AG10803 (cell line): Measurements from ENCODE around the gene ZNF526.
A peak's percentile ranks its signal among the peaks of the same experiment; 100 is the strongest.

Source experiments
- DNase-seq: peaks from one replicate; pipeline ENCODE4 v3.0.0; 2010; ENCODE audit warnings: low read depth
- H3K4me3 ChIP-seq: 2 replicates; pipeline ENCODE4 v1.5.1; 2011; ENCODE audit warnings: mild to moderate bottlenecking, low read length, control low read depth
- TF ChIP-seq, protein P1 (sequence below): conservative IDR thresholded peaks from 2 replicates; pipeline ENCODE4 v1.5.1; 2011; ENCODE audit warnings: mild to moderate bottlenecking, low read length, control low read depth, inconsistent platforms

Gene ZNF526

GRCh38 chr19:42242512-42243409 is 22.6 kb downstream of the ZNF526 start, which contains the start of gene GSK3A:
GSK3A (minus strand) TSS chr19:42242602; CDS start chr19:42242465, 137 bp downstream.
- DNase-seq = peak; percentile 99
- peak within 1 kb of the TSS; percentile 89 for H3K4me3 ChIP-seq
- TF ChIP-seq, protein P1, sequence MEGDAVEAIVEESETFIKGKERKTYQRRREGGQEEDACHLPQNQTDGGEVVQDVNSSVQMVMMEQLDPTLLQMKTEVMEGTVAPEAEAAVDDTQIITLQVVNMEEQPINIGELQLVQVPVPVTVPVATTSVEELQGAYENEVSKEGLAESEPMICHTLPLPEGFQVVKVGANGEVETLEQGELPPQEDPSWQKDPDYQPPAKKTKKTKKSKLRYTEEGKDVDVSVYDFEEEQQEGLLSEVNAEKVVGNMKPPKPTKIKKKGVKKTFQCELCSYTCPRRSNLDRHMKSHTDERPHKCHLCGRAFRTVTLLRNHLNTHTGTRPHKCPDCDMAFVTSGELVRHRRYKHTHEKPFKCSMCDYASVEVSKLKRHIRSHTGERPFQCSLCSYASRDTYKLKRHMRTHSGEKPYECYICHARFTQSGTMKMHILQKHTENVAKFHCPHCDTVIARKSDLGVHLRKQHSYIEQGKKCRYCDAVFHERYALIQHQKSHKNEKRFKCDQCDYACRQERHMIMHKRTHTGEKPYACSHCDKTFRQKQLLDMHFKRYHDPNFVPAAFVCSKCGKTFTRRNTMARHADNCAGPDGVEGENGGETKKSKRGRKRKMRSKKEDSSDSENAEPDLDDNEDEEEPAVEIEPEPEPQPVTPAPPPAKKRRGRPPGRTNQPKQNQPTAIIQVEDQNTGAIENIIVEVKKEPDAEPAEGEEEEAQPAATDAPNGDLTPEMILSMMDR = no peak

GRCh38 chr19:42244347-42245220 is 24.5 kb downstream of the ZNF526 start:
- TF ChIP-seq, protein P1 = peak; percentile 61
- peak overlapping the region; percentile 89 for H3K4me3 ChIP-seq
- DNase-seq = peak; percentile 89

DNA sequence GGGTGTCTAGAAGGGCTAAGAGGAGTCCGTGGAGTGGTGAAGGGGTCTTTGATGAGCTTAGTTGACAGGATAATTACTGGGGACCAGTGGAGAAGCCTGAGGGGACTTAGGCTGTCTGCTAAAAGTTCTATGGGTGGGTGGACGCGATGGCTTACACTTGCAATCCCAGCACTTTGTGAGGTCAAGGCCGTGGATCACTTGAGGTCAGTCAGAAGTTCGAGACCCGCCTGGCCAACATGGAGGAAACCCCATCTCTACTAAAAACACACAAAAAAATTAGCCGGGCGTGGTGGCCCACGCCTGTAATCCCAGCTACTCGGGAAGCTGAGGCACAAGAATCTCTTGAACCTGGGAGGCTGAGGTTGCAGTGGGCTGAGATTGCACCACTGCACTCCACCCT is 25.1 kb downstream of the ZNF526 start:
- DNase-seq = no peak
- TF ChIP-seq, protein P1 = no peak
- no peak overlapping the region for H3K4me3 ChIP-seq

- TF ChIP-seq, protein P1 = peak; percentile 79
- H3K4me3 ChIP-seq = no peak overlapping the region
- peak; percentile 82 for DNase-seq
Measured at GRCh38 chr19:42246143-42246921, 26.2 kb downstream of the ZNF526 start.

DNA sequence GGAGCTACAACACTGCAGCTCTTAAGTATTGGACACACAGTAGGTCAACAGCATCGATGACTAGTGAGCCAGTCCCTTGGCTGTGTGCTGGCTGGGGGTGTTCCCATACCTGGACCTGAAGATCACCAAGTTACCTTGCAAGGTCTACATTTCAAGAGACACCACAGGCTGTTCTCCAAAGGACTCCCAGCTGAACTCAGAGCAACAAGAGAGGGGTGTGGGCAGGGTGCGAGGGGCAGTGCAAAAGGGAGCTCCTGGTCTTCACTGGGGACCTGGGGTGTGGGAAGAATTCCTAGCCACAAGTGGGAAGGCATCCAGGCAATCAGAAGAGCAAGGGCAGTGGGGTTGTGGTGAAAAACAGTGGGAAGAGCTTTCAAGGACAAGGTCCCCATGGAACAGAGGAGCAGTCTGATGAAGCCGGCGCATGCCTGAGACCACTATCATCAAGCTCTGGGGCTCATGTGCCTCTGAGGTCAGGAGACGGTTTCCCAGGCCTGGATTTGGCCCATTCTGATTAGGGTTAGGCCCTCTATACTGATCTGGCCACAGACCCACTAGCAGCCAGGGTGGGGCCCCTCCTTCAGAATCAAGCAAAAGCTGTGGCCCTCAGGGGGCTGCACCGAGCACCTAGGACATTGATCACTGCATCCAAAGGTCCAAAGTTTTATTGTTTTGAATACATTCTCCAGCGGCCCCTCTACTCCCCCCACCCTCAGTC is 27.0 kb downstream of the ZNF526 start:
- H3K4me3 ChIP-seq = no peak overlapping the region
- TF ChIP-seq, protein P1 = no peak
- DNase-seq = peak; percentile 46

GRCh38 chr19:42247640-42248199 is 27.6 kb downstream of the ZNF526 start:
- TF ChIP-seq, protein P1 = no peak
- DNase-seq = no peak
- no peak overlapping the region for H3K4me3 ChIP-seq
